Ectodermal cell (in vitro differentiated cells): ENCODE results near the gene SLC29A4.
"Not testable (repeated sequence)": the region's sequence is repeated elsewhere in the genome, so short reads cannot be mapped to it uniquely, and the experiment has no call there.

Experiments
- H3K27ac ChIP-seq: 2 replicates; pipeline ENCODE4 v1.7.0; 2013; ENCODE audit warnings: mild to moderate bottlenecking, low read depth, low read length; ENCODE audit not compliant: insufficient read depth, poor library complexity, severe bottlenecking
- H3K27me3 ChIP-seq: 2 replicates; pipeline ENCODE4 v1.7.0; 2013; ENCODE audit warnings: mild to moderate bottlenecking, low read length; ENCODE audit not compliant: insufficient read depth, control insufficient read depth, poor library complexity, severe bottlenecking
- H3K36me3 ChIP-seq: one replicate; pipeline ENCODE4 v1.7.0; 2013; ENCODE audit warnings: low read length; ENCODE audit not compliant: control insufficient read depth, insufficient read depth
- H3K4me1 ChIP-seq: one replicate; pipeline ENCODE4 v1.7.0; 2013; ENCODE audit warnings: low read length; ENCODE audit not compliant: control insufficient read depth, insufficient read depth
- H3K4me3 ChIP-seq: 2 replicates; pipeline ENCODE4 v1.7.0; 2013; ENCODE audit warnings: low read depth, low read length, control low read depth; ENCODE audit not compliant: insufficient read depth
- H3K9me3 ChIP-seq: 2 replicates; pipeline ENCODE4 v1.7.0; 2013; ENCODE audit warnings: mild to moderate bottlenecking, low read length, moderate library complexity; ENCODE audit not compliant: control insufficient read depth
- WGBS, 2 experiments: methylation state at CpG; one replicate each; pipeline ENCODE4 v1.1.7; 2013; ENCODE audit warnings: missing lambda C conversion rate in 2 of 2; 5-methylcytosine and 5-hydroxymethylcytosine counted together

SLC29A4 gene

DNA sequence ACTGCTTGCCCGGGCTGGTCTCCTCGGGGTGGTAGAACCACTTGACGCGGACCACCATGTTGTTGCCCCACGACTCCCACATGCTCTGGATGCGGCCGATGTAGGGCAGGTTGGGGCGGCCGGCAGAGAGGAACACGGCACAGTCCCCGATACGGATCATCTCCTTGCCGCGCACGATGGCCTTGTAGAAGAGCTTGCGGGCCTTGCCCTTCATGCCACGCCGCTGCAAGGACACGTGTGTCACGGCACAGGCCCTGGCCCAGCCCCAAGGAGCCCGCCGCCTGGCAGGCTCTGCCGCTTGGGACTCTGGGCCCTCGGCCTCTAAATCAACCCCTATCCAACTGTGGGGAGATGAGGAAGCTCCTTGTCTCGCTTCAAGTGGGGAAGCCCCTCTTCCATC, 26.4 kb downstream of the SLC29A4 start:
- WGBS, 2 experiments, result 95 to 96% methylated on average over 25 of the region's 25 CpGs
- H3K27me3 ChIP-seq, result no peaks in the 10 kb centered on the region
- no peaks in the 10 kb centered on the region for H3K36me3 ChIP-seq
- no peak overlapping the region for H3K27ac ChIP-seq
- no peaks in the 10 kb centered on the region for H3K9me3 ChIP-seq
- H3K4me3 ChIP-seq, result no peak overlapping the region
- no peaks in the 10 kb centered on the region for H3K4me1 ChIP-seq

DNA sequence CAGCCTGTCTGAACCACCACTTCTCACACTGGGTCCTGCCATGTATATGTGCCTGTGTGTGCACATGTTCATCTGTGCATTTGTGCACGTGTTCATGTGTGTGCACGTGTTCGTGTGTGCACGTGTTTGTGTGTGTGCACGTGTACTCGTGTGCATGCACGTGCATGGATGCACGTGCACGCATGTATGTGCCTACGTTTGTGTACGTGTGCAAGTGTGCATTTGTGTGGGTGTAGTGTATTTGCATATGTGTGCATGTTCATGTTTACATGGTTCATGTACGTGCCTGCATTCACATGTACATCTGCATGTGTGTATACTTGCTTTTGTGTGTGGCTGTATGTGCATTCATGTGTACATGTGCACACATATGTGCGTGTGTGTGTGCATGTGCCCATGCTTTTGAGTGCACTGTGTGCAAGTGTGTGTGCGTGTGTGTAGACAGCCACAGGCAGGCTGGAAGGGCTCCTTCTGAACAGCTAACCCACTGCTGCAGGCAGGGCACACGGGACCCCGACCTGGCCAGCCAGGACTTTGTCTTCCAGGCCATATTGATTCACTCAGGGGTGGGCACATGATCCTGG, 28.2 kb downstream of the SLC29A4 start:
- Histone ChIP-seq H3K36me3 (no peaks in the 10 kb centered on the region), H3K27ac (no peak overlapping the region), H3K4me1 (no peaks in the 10 kb centered on the region), H3K9me3 (no peaks in the 10 kb centered on the region), H3K27me3 (no peaks in the 10 kb centered on the region), H3K4me3 (no peak overlapping the region)
- 96 to 97% methylated on average over 16 of the region's 16 CpGs for WGBS, 2 experiments

DNA sequence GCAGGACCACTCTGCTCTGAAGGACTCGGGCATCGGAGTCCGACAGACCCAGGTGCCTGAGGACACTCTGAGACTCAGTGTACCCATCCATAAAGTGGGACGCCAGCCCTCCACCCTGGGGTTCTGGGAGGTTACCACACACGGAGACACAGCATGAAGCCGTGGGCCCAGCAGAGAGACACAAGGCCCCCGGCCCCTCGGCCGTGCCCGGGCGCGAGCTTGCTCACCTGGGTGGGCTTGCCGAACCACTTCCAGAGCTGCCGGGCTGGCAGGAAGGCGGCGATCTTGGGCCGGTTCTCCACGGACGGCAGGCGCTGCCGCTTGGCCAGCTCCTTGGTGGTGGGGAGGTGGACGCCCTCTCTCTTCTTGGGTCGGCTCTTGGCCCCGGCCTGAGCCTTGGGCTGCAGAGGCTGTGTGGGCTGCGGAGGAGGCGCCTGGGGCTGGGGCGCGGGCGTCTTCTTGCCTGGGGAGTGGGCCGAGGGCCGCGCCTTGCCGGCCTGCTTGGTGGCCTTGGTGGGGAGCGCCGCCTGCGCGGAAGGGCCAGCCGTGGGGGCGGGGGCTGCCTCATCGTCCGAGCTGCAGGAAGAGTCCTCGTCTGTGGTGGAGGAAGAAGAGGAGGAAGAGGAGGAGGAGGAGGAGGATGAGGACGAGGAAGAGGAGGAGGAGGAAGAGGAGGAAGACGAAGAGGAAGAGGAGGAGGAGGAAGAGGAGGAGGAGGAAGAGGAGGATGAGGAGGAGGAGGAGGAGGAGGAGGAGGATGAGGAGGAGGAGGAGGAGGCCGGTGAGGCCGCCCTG, 29.7 kb downstream of the SLC29A4 start:
- H3K27ac ChIP-seq, H3K36me3 ChIP-seq, H3K27me3 ChIP-seq, H3K4me1 ChIP-seq, H3K9me3 ChIP-seq, H3K4me3 ChIP-seq: not testable (repeated sequence)
- WGBS, 2 experiments, result 95 to 96% methylated on average over 33 to 36 of the region's 46 CpGs

DNA sequence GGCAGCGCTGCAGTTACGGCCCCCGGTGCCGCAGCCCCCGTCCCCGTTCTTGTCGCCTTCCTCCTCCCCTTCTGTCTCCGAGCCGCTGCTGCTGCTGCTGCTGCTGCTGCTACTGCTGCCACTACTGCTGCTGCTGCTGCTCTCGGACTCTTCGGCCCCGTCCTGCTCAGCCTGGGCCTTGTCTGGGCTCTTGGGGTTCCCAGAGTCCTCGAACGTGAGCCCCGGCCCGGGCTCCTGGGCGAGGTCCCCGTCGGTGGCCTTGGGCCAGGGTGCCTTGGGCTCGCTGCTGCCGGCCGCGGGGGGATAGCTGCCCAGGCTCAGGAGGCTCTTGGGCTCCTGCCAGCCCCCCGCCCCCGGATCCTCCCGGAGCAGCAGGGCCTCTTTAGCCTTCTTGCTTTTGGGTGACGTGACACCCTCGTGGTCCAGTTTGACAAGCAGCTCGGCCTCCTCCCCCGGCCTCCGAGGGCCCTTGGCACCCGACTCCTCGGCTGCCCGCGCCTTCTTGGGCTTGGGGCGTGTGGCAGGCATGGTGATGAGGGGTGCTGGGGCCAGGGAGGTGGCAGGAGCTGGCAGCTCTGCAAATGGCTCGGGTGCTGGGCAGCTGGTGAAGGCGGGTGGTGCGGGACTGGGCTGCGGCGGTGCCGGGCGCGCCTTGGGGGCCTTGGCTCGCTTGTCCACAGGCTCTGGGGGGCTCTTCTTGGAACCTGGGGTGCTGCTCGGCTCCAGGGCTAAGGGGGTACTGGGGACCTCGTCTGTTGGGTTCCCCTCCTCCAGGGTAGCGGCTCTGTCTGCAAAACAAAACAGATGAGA, 30.5 kb downstream of the SLC29A4 start:
- H3K4me3 ChIP-seq, H3K27ac ChIP-seq, H3K9me3 ChIP-seq, H3K36me3 ChIP-seq, H3K27me3 ChIP-seq, H3K4me1 ChIP-seq: not testable (repeated sequence)
- 95% methylated on average over 48 of the region's 48 CpGs for WGBS, 2 experiments

DNA sequence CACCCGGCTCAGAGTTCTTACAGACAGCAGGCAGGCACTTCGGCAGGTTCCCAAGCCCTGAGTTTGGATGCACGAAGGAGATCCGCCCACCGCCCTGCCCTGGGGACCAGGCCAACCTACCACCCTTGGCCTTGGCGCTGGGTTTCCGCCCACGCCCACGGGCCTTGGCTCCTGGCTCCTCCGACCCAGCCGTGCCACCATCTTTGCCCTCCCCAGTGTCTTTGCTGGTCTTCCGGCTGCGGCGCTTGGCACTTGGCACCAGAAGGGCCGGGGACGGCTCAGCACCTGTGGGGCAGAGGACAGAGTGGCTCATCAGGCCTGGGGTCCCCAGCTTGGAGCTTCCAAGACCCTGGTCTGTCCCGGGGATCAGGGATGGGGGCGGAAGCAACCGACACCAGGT, 32.1 kb downstream of the SLC29A4 start:
- Histone ChIP-seq H3K27ac (no peak overlapping the region), H3K4me1 (no peaks in the 10 kb centered on the region), H3K36me3 (peaks cover 7% of the 10 kb centered on the region), H3K9me3 (no peaks in the 10 kb centered on the region), H3K4me3 (no peak overlapping the region), H3K27me3 (no peaks in the 10 kb centered on the region)
- WGBS, 2 experiments, result 95% methylated on average over 19 of the region's 19 CpGs

DNA sequence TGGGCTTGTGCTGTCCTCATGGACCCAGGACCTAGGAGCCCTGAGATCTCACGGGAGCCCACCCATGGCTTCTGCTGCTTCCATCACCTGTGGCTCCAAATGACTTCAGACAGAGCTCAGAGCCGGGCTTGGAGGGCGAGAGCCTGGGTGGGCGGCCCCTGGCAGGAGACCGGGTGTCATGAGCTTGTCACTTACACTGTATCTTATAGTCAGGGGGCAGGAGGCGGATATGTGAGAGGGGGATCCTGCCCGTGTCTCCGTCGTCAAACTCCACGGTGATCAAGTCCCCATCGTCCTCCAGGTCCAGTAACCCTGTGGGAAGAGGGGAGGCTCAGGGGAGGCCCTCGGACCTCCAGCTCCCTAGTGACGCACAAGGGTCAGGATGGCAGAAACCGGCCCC, 33.0 kb downstream of the SLC29A4 start:
- Histone ChIP-seq H3K27me3 (no peaks in the 10 kb centered on the region), H3K27ac (no peak overlapping the region), H3K4me3 (no peak overlapping the region), H3K4me1 (no peaks in the 10 kb centered on the region), H3K9me3 (no peaks in the 10 kb centered on the region), H3K36me3 (peaks cover 11% of the 10 kb centered on the region)
- 95 to 98% methylated on average over 14 of the region's 14 CpGs for WGBS, 2 experiments

DNA sequence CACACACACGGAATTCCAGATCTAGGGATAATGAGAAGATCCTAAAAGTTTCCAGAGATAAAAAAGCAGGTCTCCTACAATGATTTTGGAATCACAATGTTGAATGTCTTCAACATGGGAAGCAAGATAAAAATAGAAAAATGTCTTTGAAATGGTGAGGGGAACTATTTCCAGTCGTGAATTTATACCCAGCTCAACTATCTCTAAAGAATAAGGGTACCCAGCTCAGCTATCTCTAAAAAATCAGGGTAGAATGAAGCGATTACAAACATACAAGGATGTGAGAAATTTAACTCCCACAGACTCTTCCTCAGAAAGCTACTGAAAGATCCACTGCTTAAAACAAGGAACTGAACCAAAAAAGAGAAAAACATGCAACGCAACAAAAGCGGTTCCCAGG, 35.9 kb downstream of the SLC29A4 start:
- H3K27ac ChIP-seq, H3K9me3 ChIP-seq, H3K4me3 ChIP-seq, H3K4me1 ChIP-seq, H3K27me3 ChIP-seq: not testable (repeated sequence)
- peaks cover 11% of the 10 kb centered on the region for H3K36me3 ChIP-seq
- 98% methylated on average over 4 of the region's 5 CpGs for WGBS, 2 experiments

DNA sequence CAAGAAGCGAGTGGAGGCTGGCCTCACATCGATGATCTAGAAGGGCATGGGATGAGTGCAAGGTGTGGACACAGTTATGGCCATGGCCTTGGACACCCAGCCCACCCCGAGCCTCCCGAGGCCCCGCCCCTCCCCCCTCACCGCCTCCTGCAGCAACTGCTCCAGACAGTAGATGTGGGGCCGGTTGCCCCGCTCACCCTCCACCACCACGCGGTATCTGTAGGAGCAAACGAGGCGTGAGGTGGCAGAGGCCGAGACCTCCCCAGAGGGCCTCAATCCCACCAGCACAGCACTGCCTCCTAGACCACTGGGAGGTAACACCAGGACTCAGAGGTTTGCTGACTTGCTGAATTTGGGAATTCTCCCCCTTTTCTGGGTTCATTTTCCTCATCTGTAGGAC, 37.6 kb downstream of the SLC29A4 start:
- WGBS, 2 experiments, result 94 to 95% methylated on average over 13 of the region's 13 CpGs
- peaks cover 11% of the 10 kb centered on the region for H3K36me3 ChIP-seq
- H3K27me3 ChIP-seq, result no peaks in the 10 kb centered on the region
- no peak overlapping the region for H3K4me3 ChIP-seq
- H3K4me1 ChIP-seq, result no peaks in the 10 kb centered on the region
- H3K9me3 ChIP-seq, result no peaks in the 10 kb centered on the region
- no peak overlapping the region for H3K27ac ChIP-seq

DNA sequence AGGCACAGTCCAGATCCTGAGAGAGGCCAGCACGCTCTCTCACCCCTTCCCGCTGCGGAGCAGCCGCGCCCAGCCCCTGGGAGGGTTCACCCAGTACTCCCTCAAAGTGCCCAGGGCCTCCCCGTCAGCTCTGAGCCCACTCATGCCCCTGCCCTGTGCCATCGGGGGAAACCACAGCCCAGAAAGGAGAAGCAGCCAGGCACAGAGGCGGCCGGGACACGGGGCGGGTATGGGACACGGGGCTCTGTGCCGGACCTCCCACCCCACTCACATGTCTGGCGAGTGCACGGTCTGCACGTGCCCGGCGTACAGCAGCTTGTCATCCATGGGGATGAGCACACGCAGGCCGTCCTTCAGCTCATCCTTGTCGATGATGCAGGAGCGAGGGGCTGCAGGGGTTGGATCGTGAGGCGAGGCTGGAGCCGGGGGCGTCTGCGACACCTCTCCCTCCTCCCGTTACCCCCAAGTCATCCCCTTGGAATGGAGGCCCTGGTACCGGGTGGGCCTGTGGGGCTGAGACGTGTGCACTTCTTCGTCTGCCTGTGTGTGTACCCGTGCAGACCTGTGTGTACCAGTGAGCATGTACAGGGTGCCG, 38.2 kb downstream of the SLC29A4 start:
- peaks cover 11% of the 10 kb centered on the region for H3K36me3 ChIP-seq
- WGBS, 2 experiments, result 96 to 97% methylated on average over 33 of the region's 33 CpGs

More for the DNA sequence above, 38.2 kb downstream of the SLC29A4 start:
- Histone ChIP-seq H3K27ac (no peak overlapping the region), H3K9me3 (no peaks in the 10 kb centered on the region), H3K4me3 (no peak overlapping the region), H3K27me3 (no peaks in the 10 kb centered on the region), H3K4me1 (no peaks in the 10 kb centered on the region)
